ENCODE measurements around the gene ZNF580. TPM values are rescaled to one million over a fixed set of nuclear protein-coding genes. Genes with fewer than 3 reads are reported as not detected.

ZNF580 gene
- total RNA-seq, 1 donor from 2014 or later = 11.8 TPM

GRCh38 chr19:55684946-55685681 is 44.3 kb downstream of the ZNF580 start:
- H3K4me3 ChIP-seq = no peak overlapping the region
- H3K4me1 ChIP-seq = peaks cover 48% of the 10 kb centered on the region
- TF ChIP-seq, protein P1, sequence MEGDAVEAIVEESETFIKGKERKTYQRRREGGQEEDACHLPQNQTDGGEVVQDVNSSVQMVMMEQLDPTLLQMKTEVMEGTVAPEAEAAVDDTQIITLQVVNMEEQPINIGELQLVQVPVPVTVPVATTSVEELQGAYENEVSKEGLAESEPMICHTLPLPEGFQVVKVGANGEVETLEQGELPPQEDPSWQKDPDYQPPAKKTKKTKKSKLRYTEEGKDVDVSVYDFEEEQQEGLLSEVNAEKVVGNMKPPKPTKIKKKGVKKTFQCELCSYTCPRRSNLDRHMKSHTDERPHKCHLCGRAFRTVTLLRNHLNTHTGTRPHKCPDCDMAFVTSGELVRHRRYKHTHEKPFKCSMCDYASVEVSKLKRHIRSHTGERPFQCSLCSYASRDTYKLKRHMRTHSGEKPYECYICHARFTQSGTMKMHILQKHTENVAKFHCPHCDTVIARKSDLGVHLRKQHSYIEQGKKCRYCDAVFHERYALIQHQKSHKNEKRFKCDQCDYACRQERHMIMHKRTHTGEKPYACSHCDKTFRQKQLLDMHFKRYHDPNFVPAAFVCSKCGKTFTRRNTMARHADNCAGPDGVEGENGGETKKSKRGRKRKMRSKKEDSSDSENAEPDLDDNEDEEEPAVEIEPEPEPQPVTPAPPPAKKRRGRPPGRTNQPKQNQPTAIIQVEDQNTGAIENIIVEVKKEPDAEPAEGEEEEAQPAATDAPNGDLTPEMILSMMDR (IDR thresholded peaks at IDR 0.05; ENCODE audit: borderline replicate concordance) = no peak
- no peaks in the 10 kb centered on the region for H3K9me3 ChIP-seq (replicated peaks)
- no peak for DNase-seq
- no peaks in the 10 kb centered on the region for H3K27me3 ChIP-seq (ENCODE audit: low read depth)
- intact Hi-C loops (cut with micrococcal nuclease) = no loop called here
- no peak overlapping the region for H3K27ac ChIP-seq (replicated peaks)
- H3K36me3 ChIP-seq = peaks cover 96% of the 10 kb centered on the region

- intact Hi-C loops (cut with micrococcal nuclease) = no loop called here
- DNase-seq = no peak
Measured at GRCh38 chr19:55685776-55686175, 45.0 kb downstream of the ZNF580 start.

GRCh38 chr19:55686311-55687050 is 45.7 kb downstream of the ZNF580 start:
- Histone ChIP-seq H3K27ac (replicated peaks) (no peak overlapping the region), H3K36me3 (peaks cover 96% of the 10 kb centered on the region), H3K27me3 (ENCODE audit: low read depth) (no peaks in the 10 kb centered on the region), H3K4me1 (peaks cover 36% of the 10 kb centered on the region), H3K9me3 (replicated peaks) (no peaks in the 10 kb centered on the region), H3K4me3 (no peak overlapping the region)
- intact Hi-C loops (cut with micrococcal nuclease) = no loop called here
- TF ChIP-seq, protein P1 (IDR thresholded peaks at IDR 0.05; ENCODE audit: borderline replicate concordance) = no peak
- peak; percentile 10 for DNase-seq

More at GRCh38 chr19:55685776-55686175, 45.0 kb downstream of the ZNF580 start:
- H3K4me3 ChIP-seq = no peak overlapping the region
- no peak overlapping the region for H3K27ac ChIP-seq (replicated peaks)
- H3K27me3 ChIP-seq (ENCODE audit: low read depth) = no peaks in the 10 kb centered on the region
- peaks cover 96% of the 10 kb centered on the region for H3K36me3 ChIP-seq
- peaks cover 41% of the 10 kb centered on the region for H3K4me1 ChIP-seq
- H3K9me3 ChIP-seq (replicated peaks) = no peaks in the 10 kb centered on the region
- TF ChIP-seq, protein P1 (IDR thresholded peaks at IDR 0.05; ENCODE audit: borderline replicate concordance) = no peak

DNA sequence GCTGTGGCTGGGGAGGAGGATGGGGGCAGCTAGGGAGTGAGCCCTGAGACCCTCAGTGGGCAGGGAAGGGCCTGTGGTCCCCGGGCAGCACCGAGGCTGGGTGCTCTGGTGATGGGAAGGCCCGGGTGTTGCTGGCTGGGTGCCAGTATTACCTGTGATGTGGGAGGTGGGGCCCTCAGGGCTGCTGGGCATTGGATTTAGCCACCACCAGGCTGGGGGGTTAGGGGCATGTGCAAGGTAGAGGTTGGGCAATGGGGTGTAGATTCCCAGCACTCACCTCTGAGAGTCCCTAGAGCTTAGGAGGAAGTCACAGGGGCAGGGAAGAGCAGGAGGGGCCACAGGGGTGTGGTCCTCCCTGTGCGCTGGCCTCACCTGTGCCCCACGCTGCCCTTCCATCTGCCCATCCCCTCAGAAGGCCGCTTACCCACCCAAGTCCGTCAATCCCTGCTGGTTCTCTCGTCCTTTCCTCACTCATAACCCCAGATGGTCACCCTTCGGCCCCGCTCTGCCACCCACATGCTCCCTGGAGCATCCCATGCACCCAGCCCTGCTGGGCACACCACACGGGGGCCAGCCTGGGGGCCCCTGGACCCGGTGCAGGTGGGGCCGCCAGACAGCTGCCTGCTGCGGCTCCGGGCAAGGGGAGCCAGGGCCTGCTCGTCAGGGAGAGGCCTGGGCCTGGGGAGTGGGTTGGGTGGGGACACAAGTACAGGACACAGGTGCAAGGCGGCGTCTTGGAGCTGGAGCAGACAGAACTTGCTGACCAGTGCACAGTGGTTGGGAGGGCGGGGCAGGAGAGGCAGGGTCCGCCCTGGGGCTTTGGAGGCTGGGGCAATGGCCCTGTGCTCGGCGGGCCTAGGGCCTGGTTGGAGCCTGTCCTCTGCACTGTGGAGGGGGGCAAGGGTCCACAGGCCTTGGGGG is 46.7 kb downstream of the ZNF580 start:
- H3K4me1 ChIP-seq = peaks cover 36% of the 10 kb centered on the region
- intact Hi-C loops (cut with micrococcal nuclease) = no loop called here
- H3K27me3 ChIP-seq (ENCODE audit: low read depth) = no peaks in the 10 kb centered on the region
- H3K9me3 ChIP-seq (replicated peaks) = no peaks in the 10 kb centered on the region
- TF ChIP-seq, protein P1 (IDR thresholded peaks at IDR 0.05; ENCODE audit: borderline replicate concordance) = no peak
- no peak overlapping the region for H3K27ac ChIP-seq (replicated peaks)
- peaks cover 93% of the 10 kb centered on the region for H3K36me3 ChIP-seq
- DNase-seq = peak; percentile 13
- H3K4me3 ChIP-seq = no peak overlapping the region

All from left ventricle myocardium inferior (tissue), 1 donor.